Eye (tissue), 1 donor: ENCODE results near the gene EDEM1.

Source experiments
- DNase-seq: peaks from one replicate; pipeline ENCODE4 v3.0.0-alpha.2; 2015

EDEM1 gene

DNA sequence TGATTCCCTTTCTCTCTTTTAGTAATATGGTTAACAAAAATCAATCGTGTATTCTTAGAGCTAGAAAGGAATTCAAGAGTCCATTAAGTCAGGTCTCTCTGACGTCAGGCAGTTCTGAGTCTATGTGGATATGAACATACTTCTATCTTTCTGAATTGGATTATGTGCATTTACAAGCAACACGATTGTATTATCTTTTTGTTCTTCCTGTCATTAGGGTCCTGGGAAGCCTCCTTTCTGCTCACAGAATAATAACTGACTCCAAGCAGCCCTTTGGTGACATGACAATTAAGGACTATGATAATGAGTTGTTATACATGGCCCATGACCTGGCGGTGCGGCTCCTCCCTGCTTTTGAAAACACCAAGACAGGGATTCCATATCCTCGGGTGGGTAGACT lies 14.0 kb downstream of the EDEM1 start:
- no peak for DNase-seq

DNA sequence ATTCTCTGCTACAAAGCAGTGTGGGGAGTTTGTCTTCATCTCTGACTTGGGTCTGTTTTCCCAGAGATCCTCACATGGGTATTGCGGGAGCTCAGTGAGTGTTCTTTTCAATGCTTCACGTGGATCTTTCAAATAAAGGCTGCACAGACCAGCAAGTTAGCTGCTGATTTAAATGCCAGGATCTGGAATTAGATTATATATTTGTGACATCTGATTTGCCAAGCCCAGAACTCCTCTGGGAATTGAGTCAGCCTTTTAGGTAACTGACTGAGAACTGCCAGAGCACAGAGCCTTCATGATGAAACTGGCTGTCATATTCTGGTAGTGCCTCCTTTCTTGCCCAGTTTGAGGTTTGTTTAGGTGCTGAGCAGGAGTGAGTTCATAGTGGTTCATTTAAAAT lies 14.7 kb downstream of the EDEM1 start:
- DNase-seq = no peak

DNA sequence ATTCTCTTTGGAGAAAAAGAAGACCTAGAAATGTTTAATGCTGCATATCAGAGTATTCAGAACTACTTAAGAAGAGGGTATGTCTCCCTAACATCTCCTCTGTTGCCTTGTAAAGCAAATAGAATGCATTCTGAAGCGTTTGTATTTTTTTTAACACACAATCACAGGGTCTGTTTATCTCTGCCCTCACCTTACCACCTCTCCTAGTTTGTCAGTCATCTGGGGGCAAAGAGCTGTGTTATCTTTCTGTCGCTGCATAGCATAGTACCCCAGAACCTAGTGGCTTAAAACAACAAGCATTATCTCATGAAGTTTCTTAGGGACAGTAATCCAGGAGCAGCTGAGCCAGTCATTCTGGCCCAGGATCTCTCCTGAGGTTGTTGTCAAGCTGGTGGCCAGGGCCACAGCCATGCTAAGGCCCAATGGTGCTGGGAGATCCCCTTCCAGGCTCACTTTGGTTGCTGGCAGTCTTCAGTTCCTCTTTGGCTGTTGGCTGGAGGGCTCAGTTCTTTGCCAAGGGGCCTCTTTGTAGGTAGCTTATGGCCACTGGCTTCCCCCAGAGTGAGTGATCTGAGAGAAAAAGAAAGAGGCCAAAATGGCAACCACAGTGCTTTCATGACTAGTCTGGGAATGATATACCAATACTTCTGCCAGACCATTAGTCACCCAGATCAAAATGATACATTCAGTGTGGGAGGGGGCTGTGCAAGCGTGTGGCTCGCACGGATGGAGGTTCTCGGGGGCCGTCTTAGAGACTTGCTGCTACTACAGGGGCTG lies 17.8 kb downstream of the EDEM1 start:
- DNase-seq = no peak

DNA sequence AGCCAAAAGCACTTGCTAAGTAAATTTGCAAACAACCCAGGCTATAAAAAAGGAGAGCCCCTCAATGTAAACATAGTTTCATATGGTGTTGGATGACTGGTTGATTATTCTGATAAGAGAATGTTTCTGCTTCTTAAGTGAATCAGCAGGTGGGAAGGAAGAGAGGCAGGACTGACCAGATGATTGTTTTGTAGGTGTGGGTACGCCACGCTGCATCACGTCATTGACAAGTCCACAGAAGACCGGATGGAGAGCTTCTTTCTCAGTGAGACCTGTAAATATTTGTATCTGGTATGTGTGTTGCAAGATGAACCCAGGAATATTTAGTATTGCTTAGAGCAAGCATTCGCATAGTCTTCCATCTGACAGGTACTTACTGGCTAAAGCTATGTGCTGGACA lies 23.4 kb downstream of the EDEM1 start:
- DNase-seq = no peak

DNA sequence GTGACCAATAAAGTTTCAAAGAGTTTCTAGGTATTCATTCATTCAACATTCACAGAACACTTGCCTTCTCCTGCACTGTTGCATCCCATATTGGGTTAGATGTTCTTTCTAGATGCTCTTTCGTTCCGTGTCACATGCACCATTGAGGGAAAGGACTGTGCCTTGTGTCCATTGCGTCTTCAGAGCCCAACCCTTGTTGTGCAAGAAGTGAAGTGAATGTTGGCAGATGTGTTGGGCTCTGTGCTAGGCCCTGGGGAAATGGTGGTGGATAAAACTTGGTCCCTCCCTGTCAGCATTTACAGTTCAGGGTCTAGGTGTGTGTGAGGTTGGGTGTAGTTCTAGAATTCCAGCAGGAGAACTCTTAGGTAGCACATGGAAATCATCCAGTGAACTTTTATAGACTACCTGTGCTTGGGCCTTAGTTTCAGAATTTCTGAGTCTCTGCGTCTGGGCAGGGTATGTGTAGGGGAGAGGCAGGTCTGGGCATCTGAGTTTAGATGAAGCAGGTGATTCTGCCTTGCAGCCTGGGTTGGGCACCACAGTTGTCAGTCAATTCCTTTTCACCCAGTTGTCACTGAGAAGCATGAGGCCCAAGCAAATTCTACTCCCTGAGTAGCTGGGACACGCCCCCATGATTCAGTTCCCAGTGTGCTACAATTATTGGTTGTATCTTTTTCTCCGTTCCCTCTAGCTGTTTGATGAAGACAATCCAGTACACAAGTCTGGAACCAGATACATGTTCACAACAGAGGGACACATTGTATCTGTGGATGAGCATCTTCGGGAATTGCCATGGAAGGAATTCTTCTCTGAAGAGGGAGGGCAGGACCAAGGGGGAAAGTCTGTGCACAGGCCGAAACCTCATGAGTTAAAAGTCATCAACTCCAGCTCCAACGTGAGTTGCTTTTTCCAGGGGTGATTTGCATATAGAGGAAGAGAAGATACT lies 25.4 kb downstream of the EDEM1 start:
- DNase-seq = no peak

DNA sequence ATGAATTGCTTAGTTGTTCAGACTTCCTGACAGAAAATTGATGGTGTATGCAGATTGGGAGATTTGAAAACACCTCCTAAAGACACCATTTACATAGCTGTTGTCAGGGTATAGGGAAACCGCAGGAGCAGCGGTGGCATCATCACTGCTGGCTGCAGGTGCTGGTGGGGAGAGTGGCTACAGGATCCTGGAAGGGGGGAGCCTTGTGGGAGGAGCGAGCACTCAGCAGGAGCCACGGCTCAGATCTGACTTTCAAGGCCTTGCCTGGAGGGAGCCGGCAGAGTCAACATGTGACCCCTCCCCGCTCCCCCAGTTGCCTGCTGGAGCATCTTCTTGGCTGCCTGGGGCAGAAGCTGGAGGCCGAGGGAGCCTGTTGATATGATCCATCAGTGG lies 26.1 kb downstream of the EDEM1 start:
- no peak for DNase-seq

DNA sequence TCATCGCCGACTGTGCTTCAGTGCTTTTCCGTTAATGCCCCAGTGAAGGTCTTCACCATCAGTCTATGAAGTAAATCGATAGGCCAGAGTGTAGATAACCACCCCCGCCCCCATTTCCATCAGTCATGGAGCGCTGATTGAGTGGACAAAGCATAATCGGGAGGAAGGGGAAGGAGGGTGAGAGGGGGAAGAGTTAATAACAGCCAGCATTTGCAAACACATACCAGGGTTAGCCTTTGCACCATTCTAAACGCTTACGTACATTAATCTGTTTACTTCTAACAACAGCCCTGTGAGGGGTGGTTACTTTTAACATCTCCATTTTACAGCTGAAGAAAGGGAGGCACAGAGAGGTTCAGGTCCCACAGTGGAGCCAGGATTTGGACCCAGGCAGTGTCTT lies 26.8 kb downstream of the EDEM1 start:
- DNase-seq = no peak

DNA sequence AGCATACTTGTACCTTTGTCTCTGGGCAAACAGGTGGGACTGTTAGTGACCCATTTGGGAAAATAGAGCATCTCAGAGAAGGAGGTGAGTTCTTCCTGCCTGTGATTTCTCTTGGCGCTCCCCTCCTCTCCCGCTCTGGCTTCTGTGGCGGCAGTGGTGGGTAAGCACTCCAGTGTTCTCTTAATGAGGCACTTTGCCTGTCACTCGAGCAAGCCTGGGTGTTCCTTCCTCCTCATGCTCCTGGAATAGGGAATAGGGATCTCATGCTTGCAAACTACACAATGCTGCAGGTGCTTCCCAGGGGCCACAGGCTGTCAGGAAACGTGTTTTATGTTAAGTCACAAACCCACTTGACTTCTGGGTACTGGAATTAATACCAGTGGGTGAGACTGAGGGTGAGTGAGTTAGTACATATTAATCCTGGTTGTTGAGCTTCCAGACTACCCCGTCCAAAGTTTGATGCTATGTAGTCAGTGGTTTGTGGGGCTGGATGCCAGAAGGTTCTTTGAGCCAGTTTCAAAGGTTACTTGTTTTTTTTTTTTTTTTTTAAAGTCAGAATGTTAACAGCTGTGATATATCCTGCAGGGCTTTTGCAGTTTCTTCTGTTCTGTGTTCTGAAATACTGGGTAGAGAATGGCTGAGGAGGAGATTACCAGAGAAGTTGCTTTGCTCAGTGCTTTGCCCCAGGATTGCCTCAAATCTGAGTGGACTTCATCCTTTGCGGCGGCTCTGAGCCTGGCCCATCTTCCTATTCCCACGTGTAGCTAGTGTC lies 30.5 kb downstream of the EDEM1 start:
- DNase-seq = no peak

DNA sequence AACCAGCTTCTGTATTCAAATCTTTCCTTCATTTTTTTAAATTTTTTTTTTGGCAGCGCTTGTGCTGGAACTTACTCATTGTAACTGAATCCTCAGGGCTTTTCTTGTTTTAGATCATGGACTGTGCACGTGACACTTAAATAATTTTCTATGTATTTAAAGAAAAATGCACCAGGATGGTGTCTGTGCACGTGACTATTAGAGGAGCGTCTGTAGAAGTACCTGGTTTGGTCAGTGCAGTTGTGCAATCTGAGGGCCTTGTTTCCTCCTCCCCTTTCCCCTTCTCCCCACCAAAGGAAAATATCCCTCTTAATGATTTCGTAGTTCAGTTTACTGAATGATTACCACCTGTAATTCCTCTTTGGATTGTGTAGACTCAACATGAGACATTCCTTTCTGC lies 31.3 kb downstream of the EDEM1 start:
- DNase-seq = no peak

DNA sequence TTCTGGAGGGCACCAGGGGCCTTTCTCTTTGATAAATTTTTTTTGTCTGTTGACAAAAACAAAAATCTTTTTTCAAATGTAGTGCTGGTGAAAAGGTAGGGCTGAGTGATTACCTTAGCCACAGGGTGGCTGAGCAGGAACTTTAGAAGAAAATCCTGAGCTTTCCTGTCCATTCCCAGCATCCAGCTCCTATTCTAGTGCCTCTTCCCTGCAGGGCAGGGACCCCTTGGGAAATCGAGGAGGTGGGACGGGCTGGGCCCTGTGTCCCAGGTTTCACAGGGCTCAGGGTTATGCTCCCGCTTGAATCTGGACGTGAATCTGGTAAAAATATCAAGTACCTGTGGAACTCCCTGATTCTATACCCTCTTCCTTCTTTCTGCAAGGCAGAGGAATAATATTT lies 31.7 kb downstream of the EDEM1 start:
- DNase-seq = no peak

DNA sequence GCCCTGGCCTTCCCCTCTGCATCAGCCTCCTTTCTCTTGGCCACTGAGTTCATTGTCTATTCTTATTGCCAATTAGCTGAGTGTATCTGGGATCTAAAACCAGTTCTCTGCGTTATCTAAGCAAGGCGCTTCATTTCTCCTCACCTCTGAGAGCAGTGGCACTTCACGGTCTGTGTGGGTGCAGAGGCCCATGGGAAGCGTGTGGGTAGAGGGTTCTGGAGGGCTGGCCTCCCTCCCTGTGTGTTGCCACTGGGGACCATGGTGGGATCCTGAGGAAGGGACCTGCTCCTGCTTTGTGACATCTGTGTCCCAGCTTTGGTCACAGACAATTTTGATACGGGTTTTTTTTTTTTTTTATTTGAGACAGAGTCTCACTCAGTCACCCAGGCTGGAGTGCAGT lies 32.7 kb downstream of the EDEM1 start:
- no peak for DNase-seq

DNA sequence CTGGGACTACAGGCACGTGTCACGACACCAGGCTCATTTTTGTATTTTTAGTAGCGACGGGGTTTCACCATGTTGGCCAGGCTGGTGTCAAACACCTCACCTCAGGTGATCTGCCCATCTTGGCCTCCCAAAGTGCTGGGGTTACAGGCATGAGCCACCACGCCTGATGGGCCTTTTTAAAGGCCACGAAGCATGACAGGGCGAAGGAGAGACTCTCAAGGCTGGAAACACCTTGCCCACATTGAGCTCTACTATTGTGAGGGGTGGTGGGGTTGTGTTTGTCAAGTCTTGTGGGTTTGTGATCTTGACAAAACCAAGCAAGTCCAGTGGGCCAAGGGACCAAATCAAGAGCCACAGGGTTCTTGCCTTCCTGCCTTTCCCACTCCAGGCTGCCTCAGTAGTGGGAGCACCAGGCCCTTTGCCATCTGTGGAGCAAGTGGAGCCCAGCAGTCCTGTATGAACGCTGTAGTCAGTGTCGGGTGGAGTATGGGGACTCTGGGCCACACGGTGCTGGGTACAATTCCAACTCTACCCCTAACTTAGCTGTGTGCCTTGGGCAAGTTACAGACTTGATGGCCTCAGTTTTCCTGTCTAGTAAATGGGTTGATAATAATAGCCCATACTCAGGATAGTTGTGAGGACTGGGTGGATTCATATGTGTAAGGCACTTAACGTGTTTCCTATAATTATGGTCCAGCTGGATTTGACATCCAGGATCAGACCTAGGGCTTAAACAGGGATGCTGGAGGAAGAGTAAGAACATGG lies 33.3 kb downstream of the EDEM1 start:
- no peak for DNase-seq

DNA sequence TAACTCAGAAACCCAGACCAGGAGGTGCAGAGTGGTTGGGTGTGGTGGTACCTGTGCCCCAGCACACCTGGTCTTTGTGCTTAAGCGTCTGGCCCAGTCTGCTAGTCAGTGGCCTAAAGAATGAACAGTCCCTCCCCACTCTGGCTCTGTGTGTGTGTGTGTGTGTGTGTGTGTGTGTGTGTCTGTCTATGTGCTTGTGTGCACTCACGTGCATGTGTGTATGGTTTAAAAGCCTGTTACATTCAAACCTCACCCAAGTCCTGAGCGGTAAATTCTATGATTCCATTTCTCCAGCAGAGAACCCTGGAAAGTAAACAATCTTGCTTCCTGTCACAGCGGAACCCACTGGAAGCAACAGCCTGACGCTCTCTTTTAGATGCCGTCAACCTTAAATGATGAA lies 34.2 kb downstream of the EDEM1 start:
- no peak for DNase-seq

DNA sequence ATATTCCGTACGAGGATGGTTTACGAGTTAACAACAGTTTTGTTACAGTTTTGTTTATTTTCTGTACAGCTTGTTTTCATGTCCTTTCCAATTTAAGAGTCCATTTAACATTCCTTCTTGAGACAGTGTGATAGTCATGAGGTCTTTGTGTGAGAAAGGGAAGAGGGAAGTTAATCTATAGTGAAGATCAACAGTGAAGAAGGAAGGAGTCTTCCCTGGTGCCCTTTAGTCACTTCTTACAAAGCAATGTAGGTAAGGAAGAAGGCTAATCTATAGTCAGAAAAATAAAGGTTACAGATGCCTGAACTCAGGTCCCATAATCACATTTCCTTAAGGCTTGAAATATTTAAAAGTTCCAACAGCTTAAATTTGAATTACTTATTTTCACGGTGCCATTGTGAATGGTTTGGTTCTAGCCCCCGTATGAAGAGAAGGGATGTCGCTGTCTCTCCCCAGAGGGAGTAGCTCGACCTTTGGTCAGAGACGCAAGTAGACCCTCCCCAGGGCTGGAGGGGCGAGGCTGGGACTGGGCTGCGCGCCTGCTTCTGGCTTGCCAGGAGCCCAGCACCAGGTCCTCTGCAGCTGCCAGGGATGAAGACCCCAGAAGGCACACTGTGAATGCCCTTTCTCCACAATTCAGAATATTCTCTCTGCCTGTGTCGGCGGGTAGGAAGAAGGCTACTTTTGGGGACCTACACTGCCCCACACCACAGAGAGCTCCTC lies 34.9 kb downstream of the EDEM1 start:
- DNase-seq = no peak

DNA sequence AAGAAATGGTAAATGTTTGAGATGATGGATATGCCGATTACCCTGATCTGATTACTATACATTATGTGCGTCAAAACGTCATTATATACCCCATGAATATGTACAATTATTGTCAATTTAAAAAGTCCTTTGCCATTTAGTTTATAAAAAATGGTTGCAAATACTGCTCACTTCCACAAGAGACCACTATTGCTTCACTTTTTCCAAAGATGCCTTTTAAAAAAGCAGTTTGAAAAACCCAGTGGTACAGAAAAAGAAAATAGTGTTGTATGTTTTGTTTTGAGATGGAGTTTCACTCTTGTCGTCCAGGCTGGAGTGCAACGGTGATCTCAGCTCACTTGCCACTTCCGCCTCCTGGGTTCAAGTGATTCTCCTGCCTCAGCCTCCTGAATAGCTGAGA lies 39.3 kb downstream of the EDEM1 start:
- peak; percentile 56 for DNase-seq

DNA sequence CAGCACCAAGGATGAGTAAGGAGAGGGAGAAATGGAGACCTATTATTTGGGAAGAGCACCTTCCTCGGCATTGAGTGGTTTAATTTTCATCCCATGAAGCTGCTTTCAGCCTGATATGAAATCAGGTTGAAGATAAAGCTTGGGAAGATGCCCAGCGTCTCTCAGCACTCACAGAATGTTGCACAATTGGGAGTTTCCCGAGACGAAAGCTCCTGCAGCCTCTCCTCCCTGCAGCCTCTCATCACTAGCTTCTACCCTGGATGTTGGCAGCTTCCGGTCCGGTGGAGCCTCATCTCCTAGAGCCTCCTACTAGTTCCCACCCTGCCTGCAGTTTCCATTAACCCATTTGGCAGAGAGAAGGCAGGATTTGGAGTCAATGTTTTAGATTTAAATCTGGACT lies 40.3 kb downstream of the EDEM1 start:
- DNase-seq = no peak

DNA sequence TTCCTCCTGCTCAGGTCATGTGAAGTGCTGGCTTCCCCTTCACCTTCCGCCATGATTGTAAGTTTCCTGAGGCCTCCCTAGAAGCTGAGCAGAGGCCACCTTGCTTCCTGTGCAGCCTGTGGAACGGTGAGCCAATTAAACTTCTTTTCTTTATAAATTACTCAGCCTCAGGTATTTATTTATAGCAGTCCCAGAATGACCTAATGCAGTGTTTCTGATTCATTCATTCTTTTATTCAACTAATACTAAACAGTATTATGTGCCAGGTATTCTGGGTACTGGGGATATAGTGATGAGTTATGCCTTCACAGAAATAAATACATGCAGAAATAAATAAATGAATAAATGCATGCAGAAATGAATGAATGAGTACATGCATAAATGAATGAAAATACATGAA lies 41.9 kb downstream of the EDEM1 start:
- no peak for DNase-seq

DNA sequence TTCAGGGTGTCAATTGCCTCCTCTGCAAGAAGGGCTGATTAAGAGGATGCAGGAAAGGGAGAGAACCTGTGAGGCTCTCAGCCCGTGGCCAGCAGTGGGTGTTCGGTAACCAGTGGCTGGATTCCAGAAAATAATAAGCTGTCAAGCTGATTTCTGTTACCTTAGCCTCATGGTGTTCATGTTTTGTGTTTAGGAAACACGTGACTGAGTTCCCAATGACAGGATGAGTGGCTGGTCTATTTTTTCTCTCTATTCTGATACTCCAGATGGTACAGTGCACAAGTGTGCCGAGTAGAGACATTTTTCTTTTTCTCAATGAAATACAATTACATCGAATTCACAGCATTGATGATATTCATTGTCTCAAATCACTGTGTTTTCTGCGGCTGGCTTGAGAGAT lies 43.6 kb downstream of the EDEM1 start:
- peak; percentile 43 for DNase-seq

DNA sequence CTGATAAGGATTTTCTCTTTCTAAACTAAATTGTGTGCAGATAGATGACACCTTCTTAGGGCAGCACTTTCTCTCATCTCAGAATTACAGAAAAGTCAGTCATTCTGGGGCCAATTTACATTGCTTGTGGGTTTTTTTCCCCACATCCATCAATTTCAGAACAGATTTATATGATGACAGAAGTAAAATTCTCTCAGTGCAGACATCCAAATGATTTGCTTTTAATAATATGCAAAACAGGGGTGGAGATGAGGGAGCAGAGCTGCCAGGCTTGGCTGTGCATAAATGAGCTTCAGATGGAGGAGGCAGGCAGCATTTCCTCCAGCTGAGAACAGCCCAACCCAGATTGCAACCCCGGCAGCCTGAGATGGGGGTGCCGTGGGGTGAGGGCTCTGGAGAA lies 44.0 kb downstream of the EDEM1 start:
- peak; percentile 31 for DNase-seq

DNA sequence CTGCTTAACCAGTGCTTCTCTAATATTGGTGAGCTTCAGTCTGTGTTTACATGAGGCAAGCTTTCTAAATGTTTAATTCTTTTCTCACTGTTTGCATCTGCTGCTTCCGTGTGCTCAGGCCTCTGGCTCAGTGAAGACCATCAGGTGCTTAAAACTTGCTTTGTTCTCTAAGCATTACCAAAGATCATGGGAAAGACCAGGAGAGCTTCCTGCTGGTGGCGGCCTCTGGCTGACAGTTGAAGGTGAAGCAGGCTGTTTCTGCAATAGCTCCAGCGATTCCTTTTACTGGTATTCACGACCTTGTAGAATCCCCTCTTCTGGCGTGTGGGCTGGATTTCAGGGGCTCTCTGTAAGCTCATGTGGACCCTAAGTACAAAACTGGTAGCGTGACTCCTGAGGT lies 45.1 kb downstream of the EDEM1 start:
- DNase-seq = no peak

DNA sequence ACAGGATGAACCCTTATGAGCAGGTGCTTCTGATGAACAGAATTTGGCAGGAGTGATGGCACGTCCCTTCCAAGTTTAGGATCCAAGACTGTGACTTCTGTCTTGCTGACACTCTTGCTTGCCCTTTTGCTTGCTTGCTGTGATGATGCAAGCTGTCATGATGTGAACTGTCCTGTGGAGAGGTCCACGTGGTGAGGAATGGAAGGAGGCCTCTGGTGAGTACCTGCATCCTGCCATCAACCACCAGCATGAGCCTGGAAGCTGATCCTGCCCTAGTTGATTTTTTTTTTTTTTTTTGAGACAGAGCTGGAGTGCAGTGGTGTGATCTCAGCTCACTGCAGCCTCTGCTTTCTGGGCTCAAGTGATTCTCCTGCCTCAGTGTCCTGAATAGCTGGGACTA lies 45.5 kb downstream of the EDEM1 start:
- no peak for DNase-seq

DNA sequence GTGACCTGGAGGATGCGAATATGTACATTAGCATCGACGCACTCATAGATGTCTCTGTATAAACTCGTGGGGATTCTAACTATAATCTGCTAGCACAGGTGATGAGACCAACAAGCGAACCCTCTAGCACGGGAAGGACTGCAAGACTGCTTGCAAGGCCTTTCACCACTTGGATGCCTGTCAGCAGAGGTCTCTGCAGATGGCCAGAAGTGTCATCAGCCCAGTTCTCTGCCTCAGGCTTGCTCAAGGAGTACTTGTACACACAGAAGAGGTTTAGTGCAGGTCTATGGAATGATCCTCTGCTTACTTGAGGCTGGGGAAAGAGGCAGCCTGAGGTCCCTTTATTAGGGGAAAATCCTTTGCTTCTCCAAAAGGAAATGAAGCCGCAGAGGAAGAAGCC lies 48.1 kb downstream of the EDEM1 start:
- DNase-seq = no peak
